Tibial nerve (tissue), 4 donors: ENCODE data around the gene GRID1. TPM values are rescaled to one million over a fixed set of nuclear protein-coding genes. Genes with fewer than 3 reads are reported as not detected.

ENCODE experiments used
- DNase-seq, 2 donors: peaks; one replicate each; pipeline ENCODE4 v3.0.0-alpha.2; 2019; ENCODE audit warnings: low spot score in 2 of 2
- H3K27ac ChIP-seq, 4 donors: fragments of 200-600 bp; sonication (generic) in 3 of 4; one replicate each; pipeline ENCODE4 v1.5.1; 2017 to 2019; ENCODE audit warnings: mild to moderate bottlenecking in 1 of 4
- H3K27me3 ChIP-seq, 2 donors: fragments of 200-600 bp; sonication (generic) in 1 of 2; one replicate each; pipeline versions ENCODE4 v1.5.1 to v1.6.0; 2017 to 2019
- H3K36me3 ChIP-seq, 3 donors: fragments of 200-600 bp; sonication (generic); one replicate each; pipeline ENCODE4 v1.5.1; 2018 to 2019
- H3K4me1 ChIP-seq, 4 donors: fragments of 200-600 bp; sonication (generic) in 3 of 4; one replicate each; pipeline ENCODE4 v1.5.1; 2017 to 2019
- H3K4me3 ChIP-seq, 4 donors: fragments of 200-600 bp; sonication (generic) in 3 of 4; one replicate each; pipeline ENCODE4 v1.5.1; 2017 to 2019; ENCODE audit warnings: mild to moderate bottlenecking in 1 of 4, moderate library complexity in 1 of 4
- H3K9me3 ChIP-seq, 4 donors: fragments of 200-600 bp; sonication (generic) in 3 of 4; one replicate each; pipeline ENCODE4 v1.5.1; 2017 to 2019
- EP300 ChIP-seq, 2 donors: sonication (generic); formaldehyde crosslinking; IDR thresholded peaks; one replicate each; pipeline ENCODE4 v1.6.1; 2017; ENCODE audit warnings: antibody characterized with exemption in 2 of 2, mild to moderate bottlenecking in 1 of 2
- POLR2A ChIP-seq, 2 donors: fragments of 450-650 bp; IDR thresholded peaks; one replicate each; pipeline ENCODE4 v1.6.1; 2017; ENCODE audit warnings: antibody characterized with exemption in 2 of 2, mild to moderate bottlenecking in 2 of 2, moderate library complexity in 2 of 2
- WGBS, 2 donors: methylation state at CpG; one replicate each; pipeline ENCODE4 v1.1.5; 2018; 5-methylcytosine and 5-hydroxymethylcytosine counted together
- total RNA-seq, 4 donors: library from RNA; depleted of rRNA; stranded (reverse); fragments of >200 nt; gene quantifications; one replicate each; pipeline ENCODE4 v1.1.0, GENCODE V29; 2016
- TF ChIP-seq, protein P1 (sequence below), 5 experiments: fragments of 200-600 bp in 3 of 5; fragments of 450-650 bp in 2 of 5; sonication (generic) in 3 of 5; IDR thresholded peaks; one replicate each; pipeline ENCODE4 v1.5.1; 2016 to 2019; ENCODE audit warnings: antibody characterized with exemption in 5 of 5, mild to moderate bottlenecking in 3 of 5, moderate library complexity in 2 of 5

Gene GRID1
- total RNA-seq, 4 donors from 2014 or later, result 7.7 to 16.3 (median 10.5) TPM

GRCh38 chr10:86293396-86293791 lies 73.2 kb downstream of the GRID1 start:
- no peaks in the 10 kb centered on the region for H3K36me3 ChIP-seq
- no peak overlapping the region for H3K27ac ChIP-seq
- TF ChIP-seq POLR2A (IDR thresholded peaks at IDR 0.05) (no peak), EP300 (IDR thresholded peaks at IDR 0.05) (no peak)
- TF ChIP-seq, protein P1, sequence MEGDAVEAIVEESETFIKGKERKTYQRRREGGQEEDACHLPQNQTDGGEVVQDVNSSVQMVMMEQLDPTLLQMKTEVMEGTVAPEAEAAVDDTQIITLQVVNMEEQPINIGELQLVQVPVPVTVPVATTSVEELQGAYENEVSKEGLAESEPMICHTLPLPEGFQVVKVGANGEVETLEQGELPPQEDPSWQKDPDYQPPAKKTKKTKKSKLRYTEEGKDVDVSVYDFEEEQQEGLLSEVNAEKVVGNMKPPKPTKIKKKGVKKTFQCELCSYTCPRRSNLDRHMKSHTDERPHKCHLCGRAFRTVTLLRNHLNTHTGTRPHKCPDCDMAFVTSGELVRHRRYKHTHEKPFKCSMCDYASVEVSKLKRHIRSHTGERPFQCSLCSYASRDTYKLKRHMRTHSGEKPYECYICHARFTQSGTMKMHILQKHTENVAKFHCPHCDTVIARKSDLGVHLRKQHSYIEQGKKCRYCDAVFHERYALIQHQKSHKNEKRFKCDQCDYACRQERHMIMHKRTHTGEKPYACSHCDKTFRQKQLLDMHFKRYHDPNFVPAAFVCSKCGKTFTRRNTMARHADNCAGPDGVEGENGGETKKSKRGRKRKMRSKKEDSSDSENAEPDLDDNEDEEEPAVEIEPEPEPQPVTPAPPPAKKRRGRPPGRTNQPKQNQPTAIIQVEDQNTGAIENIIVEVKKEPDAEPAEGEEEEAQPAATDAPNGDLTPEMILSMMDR (IDR thresholded peaks at IDR 0.05), result no peak
- no peaks in the 10 kb centered on the region for H3K4me1 ChIP-seq
- H3K4me3 ChIP-seq, result no peak overlapping the region
- no peak for DNase-seq
- 49 to 50% methylated on average over 2 of the region's 2 CpGs for WGBS, 2 donors
- no peaks in the 10 kb centered on the region for H3K27me3 ChIP-seq
- no peaks in the 10 kb centered on the region for H3K9me3 ChIP-seq

- WGBS, 2 donors, result 66 to 67% methylated on average over 12 of the region's 13 CpGs
- Histone ChIP-seq H3K9me3 (no peaks in the 10 kb centered on the region), H3K27ac (no peak overlapping the region), H3K27me3 (no peaks in the 10 kb centered on the region), H3K36me3 (no peaks in the 10 kb centered on the region), H3K4me1 (no peaks in the 10 kb centered on the region), H3K4me3 (no peak overlapping the region)
- no peak for DNase-seq
- TF ChIP-seq, protein P1 (IDR thresholded peaks at IDR 0.05), result no peak
- TF ChIP-seq EP300 (IDR thresholded peaks at IDR 0.05) (no peak), POLR2A (IDR thresholded peaks at IDR 0.05) (no peak)
Measured at GRCh38 chr10:86292462-86293395, 73.9 kb downstream of the GRID1 start.

- no peaks in the 10 kb centered on the region for H3K36me3 ChIP-seq
- no peak overlapping the region for H3K27ac ChIP-seq
- TF ChIP-seq, protein P1 (IDR thresholded peaks at IDR 0.05), result no peak
- TF ChIP-seq POLR2A (IDR thresholded peaks at IDR 0.05), result no peak
- no peak for TF ChIP-seq EP300 (IDR thresholded peaks at IDR 0.05)
- no peaks in the 10 kb centered on the region for H3K27me3 ChIP-seq
- no peaks in the 10 kb centered on the region for H3K4me1 ChIP-seq
- H3K9me3 ChIP-seq, result no peaks in the 10 kb centered on the region
- H3K4me3 ChIP-seq, result no peak overlapping the region
- DNase-seq, result no peak
- WGBS, 2 donors, result 69 to 71% methylated on average over 10 of the region's 12 CpGs
Measured at GRCh38 chr10:86291616-86292340, 74.8 kb downstream of the GRID1 start.

GRCh38 chr10:86290933-86291615 lies 75.5 kb downstream of the GRID1 start:
- no peak for DNase-seq
- TF ChIP-seq POLR2A (IDR thresholded peaks at IDR 0.05) (no peak), EP300 (IDR thresholded peaks at IDR 0.05) (no peak)
- TF ChIP-seq, protein P1 (IDR thresholded peaks at IDR 0.05), result no peak
- 71 to 92% methylated on average over 2 to 5 of the region's 9 CpGs for WGBS, 2 donors

More at GRCh38 chr10:86290933-86291615, 75.5 kb downstream of the GRID1 start:
- H3K9me3 ChIP-seq, result no peaks in the 10 kb centered on the region
- H3K36me3 ChIP-seq, result no peaks in the 10 kb centered on the region
- no peaks in the 10 kb centered on the region for H3K4me1 ChIP-seq
- no peak overlapping the region for H3K27ac ChIP-seq
- no peaks in the 10 kb centered on the region for H3K27me3 ChIP-seq
- no peak overlapping the region for H3K4me3 ChIP-seq
